Skeletal muscle tissue (tissue), 2 donors: ENCODE measurements around the gene TAF4. TPM values are rescaled to one million over a fixed set of nuclear protein-coding genes. Genes with fewer than 3 reads are reported as not detected.

Experiments used
- small RNA-seq: library from RNA; depleted of rRNA; stranded (forward); fragments of <200 nt; gene quantifications from one replicate; pipeline ENCODE3, GENCODE V24; 2014
- total RNA-seq: library from RNA; depleted of rRNA; stranded (reverse); fragments of >200 nt; gene quantifications from one replicate; pipeline ENCODE4 v1.2.3, GENCODE V29; 2014

Gene TAF4
- total RNA-seq, 1 donor from 2014 or later, result 4.2 TPM

Small RNAs within 50 kb of the gene (small RNA-seq; reads per million reads assigned to genes)
- gene MIR3195, result not detected

Other genes with a start within 250 kb of the TAF4 start
- gene LSM14B, start 56.6 kb upstream of the TAF4 start, total RNA-seq, result 53.8 TPM
- 121 TPM for gene PSMA7, start 77.5 kb upstream of the TAF4 start, total RNA-seq
- gene SS18L1, start 77.9 kb upstream of the TAF4 start, total RNA-seq, result 11.5 TPM
- 10.4 TPM for gene MTG2, start 117.1 kb upstream of the TAF4 start, total RNA-seq
- 0.52 TPM for gene HRH3, start 154.4 kb upstream of the TAF4 start, total RNA-seq
- gene OSBPL2, start 172.6 kb upstream of the TAF4 start, total RNA-seq, result 26.6 TPM
- 41.8 TPM for gene ADRM1, start 237.1 kb upstream of the TAF4 start, total RNA-seq